HCT116 (cell line): ENCODE results near the gene MAN1A1. TPM values are rescaled to one million over a fixed set of nuclear protein-coding genes. Genes with fewer than 3 reads are reported as not detected.

Experiments
- ATAC-seq: fragments of 200-7000 bp; cut with Tn5 transposase; 2 replicates; pipeline ENCODE4 v1.9.1; 2020; ENCODE audit warnings: mild to moderate bottlenecking, moderate library complexity
- BruUV-seq: library from RNA; stranded (reverse); fragments of 400-500 nt; replicated peaks from 2 replicates; lab custom pipeline; 2021; lab: Mats Ljungman, UMichigan
- CTCF ChIA-PET: fragments of 300-600 bp; sonication (Branson Sonifier 250); formaldehyde crosslinking; loops from one replicate; lab custom pipeline; 2021; ENCODE audit warnings: antibody characterized with exemption; lab: Charles Lee
- POLR2A ChIA-PET: fragments of 300-600, 350-600 bp; sonication (Branson Sonifier 250); formaldehyde crosslinking; loops from one replicate; lab custom pipeline; 2021; ENCODE audit warnings: antibody characterized with exemption; lab: Charles Lee
- RAD21 ChIA-PET, 2 experiments: fragments of 300-600 bp; sonication (Branson Sonifier 250); formaldehyde crosslinking; loops; one replicate each; lab custom pipeline; 2023; ENCODE audit warnings: low total read pairs in 2 of 2; ENCODE audit not compliant: uncharacterized antibody in 2 of 2, unreplicated experiment in 2 of 2, low non-redundant PET in 1 of 2; lab: Charles Lee
- DNase-seq: peaks from one replicate; pipeline ENCODE4 v3.0.0-alpha.2; 2010; ENCODE audit warnings: low read depth, low spot score
- H2AFZ ChIP-seq: fragments of 200-600 bp; shearing (Covaris generic), sonication (generic); 2 replicates; pipeline ENCODE4 v1.6.1; 2017; ENCODE audit warnings: low read depth, mixed run types, mixed read lengths, antibody characterized with exemption, low read length; ENCODE audit not compliant: poor library complexity, severe bottlenecking
- H3K27ac ChIP-seq: 2 replicates; pipeline ENCODE4 v1.5.1; 2012; ENCODE audit warnings: low read depth, low read length
- H3K27me3 ChIP-seq: fragments of 200-600 bp; sonication (generic); 2 replicates; pipeline ENCODE4 v1.6.1; 2016; ENCODE audit warnings: mixed run types, low read length, mixed read lengths; ENCODE audit not compliant: insufficient read depth
- H3K36me3 ChIP-seq, 2 experiments: fragments of 200-500 bp in 1 of 2; fragments of 200-600 bp in 1 of 2; sonication (Bioruptor generic) in 1 of 2; sonication (generic) in 1 of 2; 2 replicates each; pipeline versions ENCODE4 v1.5.1 to v1.6.1; 2014 to 2016; ENCODE audit warnings: low read length in 2 of 2, inconsistent platforms in 1 of 2, mixed read lengths in 1 of 2, mixed run types in 1 of 2; ENCODE audit not compliant: insufficient read depth in 2 of 2, control insufficient read depth in 1 of 2
- H3K4me1 ChIP-seq, 2 experiments: fragments of 200-600 bp in 1 of 2; sonication (generic) in 1 of 2; 2 replicates each; pipeline versions ENCODE4 v1.5.1 to v1.6.1; 2012 to 2017; ENCODE audit warnings: low read length in 2 of 2, inconsistent platforms in 1 of 2, mild to moderate bottlenecking in 1 of 2, mixed read lengths in 1 of 2, mixed run types in 1 of 2, moderate library complexity in 1 of 2; ENCODE audit not compliant: insufficient read depth in 2 of 2, control insufficient read depth in 1 of 2
- H3K4me2 ChIP-seq: fragments of 200-600 bp; sonication (generic); 2 replicates; pipeline ENCODE4 v1.6.1; 2017; ENCODE audit warnings: mixed run types, low read length, mixed read lengths
- H3K4me3 ChIP-seq, 2 experiments: fragments of 200-600 bp in 1 of 2; sonication (generic) in 1 of 2; replicated peaks in 1 of 2; 2 replicates each; pipeline ENCODE4 v1.5.1; 2011 to 2016; ENCODE audit warnings: low read length in 2 of 2, control low read depth in 1 of 2, low read depth in 1 of 2, mild to moderate bottlenecking in 1 of 2, mixed read lengths in 1 of 2, mixed run types in 1 of 2
- H3K79me2 ChIP-seq: fragments of 200-600 bp; sonication (generic); 2 replicates; pipeline ENCODE4 v1.6.1; 2017; ENCODE audit warnings: mild to moderate bottlenecking, mixed run types, low read length, moderate library complexity, mixed read lengths; ENCODE audit not compliant: insufficient read depth
- H3K9ac ChIP-seq: fragments of 200-600 bp; sonication (generic); 2 replicates; pipeline ENCODE4 v1.6.1; 2016; ENCODE audit warnings: low read length, mixed read lengths
- H3K9me2 ChIP-seq: fragments of 200-600 bp; sonication (generic), shearing (Covaris generic); 2 replicates; pipeline ENCODE4 v1.6.1; 2017; ENCODE audit warnings: mixed run types, mild to moderate bottlenecking, moderate library complexity; ENCODE audit not compliant: insufficient read depth
- H3K9me3 ChIP-seq, 2 experiments: fragments of 200-500 bp in 1 of 2; fragments of 200-600 bp in 1 of 2; sonication (Bioruptor generic) in 1 of 2; sonication (generic) in 1 of 2; 2 replicates each; pipeline ENCODE4 v1.6.1; 2014 to 2017; ENCODE audit warnings: low read length in 2 of 2, mixed read lengths in 2 of 2, inconsistent platforms in 1 of 2, low read depth in 1 of 2, mild to moderate bottlenecking in 1 of 2, mixed run types in 1 of 2, moderate library complexity in 1 of 2; ENCODE audit not compliant: control insufficient read depth in 1 of 2, insufficient read depth in 1 of 2
- H4K20me1 ChIP-seq: fragments of 200-600 bp; sonication (generic), shearing (Covaris generic); 2 replicates; pipeline ENCODE4 v1.6.1; 2017; ENCODE audit warnings: mixed run types, mild to moderate bottlenecking, moderate library complexity; ENCODE audit not compliant: insufficient read depth
- ATF3 ChIP-seq: IDR thresholded peaks from 2 replicates; pipeline ENCODE4 v1.6.1; 2012
- CBX3 ChIP-seq: IDR thresholded peaks from 2 replicates; pipeline ENCODE4 v1.6.1; 2012; ENCODE audit warnings: low read depth
- ELF1 ChIP-seq: IDR thresholded peaks from 2 replicates; pipeline ENCODE4 v1.6.1; 2012; ENCODE audit warnings: low read depth, borderline replicate concordance
- EZH2 ChIP-seq: fragments of 200-600 bp; sonication (generic); IDR thresholded peaks from 2 replicates; pipeline ENCODE4 v1.6.1; 2017; ENCODE audit warnings: antibody characterized with exemption, mixed run types
- EZH2phosphoT487 ChIP-seq: fragments of 200-600 bp; IDR thresholded peaks from 2 replicates; pipeline ENCODE4 v1.6.1; 2018; ENCODE audit warnings: antibody characterized with exemption, borderline replicate concordance
- FOSL1 ChIP-seq: IDR thresholded peaks from 2 replicates; pipeline ENCODE4 v1.6.1; 2012; ENCODE audit warnings: low read depth
- JUND ChIP-seq: IDR thresholded peaks from 2 replicates; pipeline ENCODE4 v1.6.1; 2012
- POLR2A ChIP-seq: IDR thresholded peaks from 2 replicates; pipeline ENCODE4 v1.7.0; 2011; ENCODE audit warnings: borderline replicate concordance; ENCODE audit not compliant: insufficient read depth, insufficient read length; ENCODE audit errors: extremely low read depth
- POLR2AphosphoS5 ChIP-seq: IDR thresholded peaks from 2 replicates; pipeline ENCODE4 v1.6.1; 2011; ENCODE audit warnings: mild to moderate bottlenecking, low read depth, low read length, moderate library complexity
- SIN3A ChIP-seq: IDR thresholded peaks from 2 replicates; pipeline ENCODE4 v1.6.1; 2012; ENCODE audit warnings: low read depth
- SP1 ChIP-seq: IDR thresholded peaks from 2 replicates; pipeline ENCODE4 v1.6.1; 2012; ENCODE audit warnings: low read depth
- SRF ChIP-seq: IDR thresholded peaks from 2 replicates; pipeline ENCODE4 v1.6.1; 2012; ENCODE audit warnings: low read depth
- TCF7L2 ChIP-seq: IDR thresholded peaks from 2 replicates; pipeline ENCODE4 v1.7.0; 2011; ENCODE audit warnings: borderline replicate concordance, inconsistent platforms; ENCODE audit not compliant: insufficient read depth, insufficient read length; ENCODE audit errors: extremely low read depth
- YY1 ChIP-seq: IDR thresholded peaks from 2 replicates; pipeline ENCODE4 v1.6.1; 2011; ENCODE audit warnings: low read length, low read depth, moderate library complexity, mild to moderate bottlenecking; ENCODE audit not compliant: insufficient replicate concordance; ENCODE audit errors: extremely low read depth
- ZFX ChIP-seq: fragments of 450-650 bp; IDR thresholded peaks from 2 replicates; pipeline ENCODE4 v1.6.1; 2017
- ZNF274 ChIP-seq: fragments of 200-500 bp; sonication (Bioruptor generic); IDR thresholded peaks from 2 replicates; pipeline ENCODE4 v1.6.1; 2014; ENCODE audit warnings: mild to moderate bottlenecking, low read depth, low read length, inconsistent platforms
- intact Hi-C: fragments of 100-400 bp; cut with micrococcal nuclease; formaldehyde crosslinking; loops from 2 replicates; pipeline ENCODE4 v1.10.0; 2022
- total RNA-seq: library from RNA; stranded (reverse); gene quantifications from one replicate; pipeline ENCODE4 v1.2.1, GENCODE V29; 2021; ENCODE audit not compliant: unreplicated experiment
- TF ChIP-seq, protein P1 (sequence below): IDR thresholded peaks from 2 replicates; pipeline ENCODE4 v1.6.1; 2012; ENCODE audit warnings: low read depth
- TF ChIP-seq, protein P2 (sequence below): IDR thresholded peaks from 2 replicates; pipeline ENCODE4 v1.6.1; 2011; ENCODE audit warnings: mild to moderate bottlenecking, low read length, moderate library complexity; ENCODE audit not compliant: insufficient replicate concordance; ENCODE audit errors: extremely low read depth
- TF ChIP-seq, protein P3 (sequence below), 3 experiments: fragments of 200-600 bp in 1 of 3; sonication (generic) in 1 of 3; IDR thresholded peaks in 2 of 3; conservative IDR thresholded peaks in 1 of 3; 2 replicates each; pipeline ENCODE4 v1.5.1; 2012 to 2017; ENCODE audit warnings: low read depth in 2 of 3, low read length in 2 of 3, antibody characterized with exemption in 1 of 3, borderline replicate concordance in 1 of 3, control low read depth in 1 of 3, mild to moderate bottlenecking in 1 of 3, mixed read lengths in 1 of 3, mixed run types in 1 of 3, moderate library complexity in 1 of 3; ENCODE audit not compliant: insufficient read depth in 1 of 3
- TF ChIP-seq, protein P4 (sequence below): IDR thresholded peaks from 2 replicates; pipeline ENCODE4 v1.6.1; 2012

The MAN1A1 gene
- total RNA-seq, 1 experiment from 2014 or later: 46.0 TPM

DNA sequence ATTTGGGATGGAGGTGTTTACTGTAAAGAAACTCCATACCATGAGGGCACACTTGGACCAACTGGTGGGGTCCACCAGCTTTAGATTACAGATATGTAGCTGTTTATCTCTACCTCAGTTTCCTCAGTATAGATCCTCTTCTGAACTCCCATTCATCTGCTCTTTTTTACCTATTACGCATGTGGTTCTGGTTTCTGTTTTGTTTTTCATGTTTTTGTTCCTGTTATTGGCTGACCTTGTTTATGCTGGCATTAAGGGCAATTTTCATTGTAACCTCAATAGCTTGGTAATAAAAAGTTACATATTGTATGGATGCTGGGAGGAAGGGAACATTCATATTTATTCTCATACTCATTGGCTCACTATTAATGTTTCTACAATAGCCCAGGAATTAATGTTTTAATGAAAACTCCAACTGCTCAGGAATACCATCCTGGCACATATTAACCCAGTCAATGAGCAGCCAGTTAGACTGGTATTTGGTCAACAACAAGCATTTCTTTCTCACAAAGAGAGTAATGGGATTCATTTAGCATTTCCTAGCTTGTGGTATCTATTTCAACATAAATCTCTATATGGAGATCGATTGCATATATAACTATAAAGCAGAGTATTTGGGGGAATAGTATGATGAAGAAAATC is 187.3 kb downstream of the MAN1A1 start:
- Histone ChIP-seq H3K79me2 (no peaks in the 10 kb centered on the region), H3K27ac (no peak overlapping the region), H3K9ac (no peak overlapping the region), H3K9me3 (no peaks in the 10 kb centered on the region), H3K9me2 (no peaks in the 10 kb centered on the region), H3K4me1 (peaks cover 5 to 8% of the 10 kb centered on the region in 2 experiments; a peak in 3 of 4 replicates), H3K4me3 (no peak overlapping the region), H3K4me2 (no peak overlapping the region), H4K20me1 (no peaks in the 10 kb centered on the region), H3K27me3 (no peaks in the 10 kb centered on the region), H2AFZ (no peak overlapping the region), H3K36me3 (no peaks in the 10 kb centered on the region)
- no peak for ATAC-seq
- ChIA-PET POLR2A (no interaction called here), CTCF (no interaction called here), RAD21 (no interaction called here)
- BruUV-seq: no TSS peak
- no peak for DNase-seq
- TF ChIP-seq TCF7L2 (no peak), CBX3 (no peak), JUND (no peak), EZH2 (no peak), SIN3A (no peak), POLR2A (no peak), SP1 (no peak), YY1 (no peak), ATF3 (no peak), ELF1 (no peak), ZFX (no peak), ZNF274 (no peak), EZH2phosphoT487 (no peak), FOSL1 (no peak), SRF (no peak), POLR2AphosphoS5 (no peak)
- TF ChIP-seq, protein P1, sequence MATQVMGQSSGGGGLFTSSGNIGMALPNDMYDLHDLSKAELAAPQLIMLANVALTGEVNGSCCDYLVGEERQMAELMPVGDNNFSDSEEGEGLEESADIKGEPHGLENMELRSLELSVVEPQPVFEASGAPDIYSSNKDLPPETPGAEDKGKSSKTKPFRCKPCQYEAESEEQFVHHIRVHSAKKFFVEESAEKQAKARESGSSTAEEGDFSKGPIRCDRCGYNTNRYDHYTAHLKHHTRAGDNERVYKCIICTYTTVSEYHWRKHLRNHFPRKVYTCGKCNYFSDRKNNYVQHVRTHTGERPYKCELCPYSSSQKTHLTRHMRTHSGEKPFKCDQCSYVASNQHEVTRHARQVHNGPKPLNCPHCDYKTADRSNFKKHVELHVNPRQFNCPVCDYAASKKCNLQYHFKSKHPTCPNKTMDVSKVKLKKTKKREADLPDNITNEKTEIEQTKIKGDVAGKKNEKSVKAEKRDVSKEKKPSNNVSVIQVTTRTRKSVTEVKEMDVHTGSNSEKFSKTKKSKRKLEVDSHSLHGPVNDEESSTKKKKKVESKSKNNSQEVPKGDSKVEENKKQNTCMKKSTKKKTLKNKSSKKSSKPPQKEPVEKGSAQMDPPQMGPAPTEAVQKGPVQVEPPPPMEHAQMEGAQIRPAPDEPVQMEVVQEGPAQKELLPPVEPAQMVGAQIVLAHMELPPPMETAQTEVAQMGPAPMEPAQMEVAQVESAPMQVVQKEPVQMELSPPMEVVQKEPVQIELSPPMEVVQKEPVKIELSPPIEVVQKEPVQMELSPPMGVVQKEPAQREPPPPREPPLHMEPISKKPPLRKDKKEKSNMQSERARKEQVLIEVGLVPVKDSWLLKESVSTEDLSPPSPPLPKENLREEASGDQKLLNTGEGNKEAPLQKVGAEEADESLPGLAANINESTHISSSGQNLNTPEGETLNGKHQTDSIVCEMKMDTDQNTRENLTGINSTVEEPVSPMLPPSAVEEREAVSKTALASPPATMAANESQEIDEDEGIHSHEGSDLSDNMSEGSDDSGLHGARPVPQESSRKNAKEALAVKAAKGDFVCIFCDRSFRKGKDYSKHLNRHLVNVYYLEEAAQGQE: no peak
- TF ChIP-seq, protein P2, sequence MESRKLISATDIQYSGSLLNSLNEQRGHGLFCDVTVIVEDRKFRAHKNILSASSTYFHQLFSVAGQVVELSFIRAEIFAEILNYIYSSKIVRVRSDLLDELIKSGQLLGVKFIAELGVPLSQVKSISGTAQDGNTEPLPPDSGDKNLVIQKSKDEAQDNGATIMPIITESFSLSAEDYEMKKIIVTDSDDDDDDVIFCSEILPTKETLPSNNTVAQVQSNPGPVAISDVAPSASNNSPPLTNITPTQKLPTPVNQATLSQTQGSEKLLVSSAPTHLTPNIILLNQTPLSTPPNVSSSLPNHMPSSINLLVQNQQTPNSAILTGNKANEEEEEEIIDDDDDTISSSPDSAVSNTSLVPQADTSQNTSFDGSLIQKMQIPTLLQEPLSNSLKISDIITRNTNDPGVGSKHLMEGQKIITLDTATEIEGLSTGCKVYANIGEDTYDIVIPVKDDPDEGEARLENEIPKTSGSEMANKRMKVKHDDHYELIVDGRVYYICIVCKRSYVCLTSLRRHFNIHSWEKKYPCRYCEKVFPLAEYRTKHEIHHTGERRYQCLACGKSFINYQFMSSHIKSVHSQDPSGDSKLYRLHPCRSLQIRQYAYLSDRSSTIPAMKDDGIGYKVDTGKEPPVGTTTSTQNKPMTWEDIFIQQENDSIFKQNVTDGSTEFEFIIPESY: no peak
- TF ChIP-seq, protein P3, sequence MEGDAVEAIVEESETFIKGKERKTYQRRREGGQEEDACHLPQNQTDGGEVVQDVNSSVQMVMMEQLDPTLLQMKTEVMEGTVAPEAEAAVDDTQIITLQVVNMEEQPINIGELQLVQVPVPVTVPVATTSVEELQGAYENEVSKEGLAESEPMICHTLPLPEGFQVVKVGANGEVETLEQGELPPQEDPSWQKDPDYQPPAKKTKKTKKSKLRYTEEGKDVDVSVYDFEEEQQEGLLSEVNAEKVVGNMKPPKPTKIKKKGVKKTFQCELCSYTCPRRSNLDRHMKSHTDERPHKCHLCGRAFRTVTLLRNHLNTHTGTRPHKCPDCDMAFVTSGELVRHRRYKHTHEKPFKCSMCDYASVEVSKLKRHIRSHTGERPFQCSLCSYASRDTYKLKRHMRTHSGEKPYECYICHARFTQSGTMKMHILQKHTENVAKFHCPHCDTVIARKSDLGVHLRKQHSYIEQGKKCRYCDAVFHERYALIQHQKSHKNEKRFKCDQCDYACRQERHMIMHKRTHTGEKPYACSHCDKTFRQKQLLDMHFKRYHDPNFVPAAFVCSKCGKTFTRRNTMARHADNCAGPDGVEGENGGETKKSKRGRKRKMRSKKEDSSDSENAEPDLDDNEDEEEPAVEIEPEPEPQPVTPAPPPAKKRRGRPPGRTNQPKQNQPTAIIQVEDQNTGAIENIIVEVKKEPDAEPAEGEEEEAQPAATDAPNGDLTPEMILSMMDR (IDR thresholded peaks at IDR 0.05 in 2 of 3, conservative IDR thresholded peaks at IDR 0.05 in 1 of 3; ENCODE audit: borderline replicate concordance in 1 of 3, insufficient read depth in 1 of 3, low read depth in 2 of 3, low read length in 2 of 3): no peak
- TF ChIP-seq, protein P4, sequence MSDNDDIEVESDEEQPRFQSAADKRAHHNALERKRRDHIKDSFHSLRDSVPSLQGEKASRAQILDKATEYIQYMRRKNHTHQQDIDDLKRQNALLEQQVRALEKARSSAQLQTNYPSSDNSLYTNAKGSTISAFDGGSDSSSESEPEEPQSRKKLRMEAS: no peak
- intact Hi-C loops: no loop called here
